HG03066 (cell line): Measurements from ENCODE around the gene MED8.

Experiments used
- ATAC-seq: cut with Tn5 transposase; IDR thresholded peaks from one replicate; pipeline ENCODE4 v1.9.1; 2021; ENCODE audit warnings: low read depth; ENCODE audit not compliant: unreplicated experiment

The MED8 gene

GRCh38 chr1:43363283-43363934 is 26.2 kb downstream of the MED8 start:
- ATAC-seq: no peak

- no peak for ATAC-seq
Observed at GRCh38 chr1:43360616-43361015, 29.0 kb downstream of the MED8 start.

- no peak for ATAC-seq
Observed at GRCh38 chr1:43359696-43360095, 29.9 kb downstream of the MED8 start.

DNA sequence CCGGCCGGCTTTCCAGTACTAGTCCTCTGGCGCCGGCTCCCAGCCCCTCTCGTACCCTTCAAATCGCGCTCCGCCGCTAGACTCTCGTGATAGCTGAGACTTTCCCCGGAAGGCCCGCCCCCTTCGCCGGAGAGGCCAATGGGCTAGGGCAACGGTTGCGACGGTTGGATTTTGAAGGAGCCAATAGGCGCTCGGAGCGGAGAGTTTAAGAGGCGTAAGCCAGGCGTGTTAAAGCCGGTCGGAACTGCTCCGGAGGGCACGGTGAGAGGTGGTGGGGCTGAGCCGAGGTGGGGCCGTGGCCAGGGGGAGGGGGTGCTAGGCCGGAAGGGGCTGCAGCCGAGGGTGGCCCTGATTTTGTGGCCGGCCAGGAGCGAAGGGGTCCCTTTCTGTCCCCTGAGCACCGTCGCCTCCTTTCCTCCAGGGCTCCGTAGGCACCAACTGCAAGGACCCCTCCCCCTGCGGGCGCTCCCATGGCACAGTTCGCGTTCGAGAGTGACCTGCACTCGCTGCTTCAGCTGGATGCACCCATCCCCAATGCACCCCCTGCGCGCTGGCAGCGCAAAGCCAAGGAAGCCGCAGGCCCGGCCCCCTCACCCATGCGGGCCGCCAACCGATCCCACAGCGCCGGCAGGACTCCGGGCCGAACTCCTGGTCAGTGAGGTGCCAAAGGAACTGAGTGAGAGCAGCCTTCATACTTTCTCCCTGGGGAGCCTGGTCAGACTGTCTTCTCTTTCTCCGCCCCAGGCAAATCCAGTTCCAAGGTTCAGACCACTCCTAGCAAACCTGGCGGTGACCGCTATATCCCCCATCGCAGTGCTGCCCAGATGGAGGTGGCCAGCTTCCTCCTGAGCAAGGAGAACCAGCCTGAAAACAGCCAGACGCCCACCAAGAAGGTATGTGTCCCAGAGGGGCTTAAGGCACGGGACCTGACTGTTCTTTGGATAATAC is 30.6 kb downstream of the MED8 start, which contains the start of gene CDC20:
Gene CDC20, plus strand, starts transcription at position 236 of the 948 bp plus-strand sequence. Its CDS starts 235 bp downstream, at position 471.
- peak; percentile 95 for ATAC-seq

- ATAC-seq: no peak
Observed at GRCh38 chr1:43358121-43358745, 31.4 kb downstream of the MED8 start.

- ATAC-seq: no peak
Observed at GRCh38 chr1:43357251-43357650, 32.3 kb downstream of the MED8 start.

DNA sequence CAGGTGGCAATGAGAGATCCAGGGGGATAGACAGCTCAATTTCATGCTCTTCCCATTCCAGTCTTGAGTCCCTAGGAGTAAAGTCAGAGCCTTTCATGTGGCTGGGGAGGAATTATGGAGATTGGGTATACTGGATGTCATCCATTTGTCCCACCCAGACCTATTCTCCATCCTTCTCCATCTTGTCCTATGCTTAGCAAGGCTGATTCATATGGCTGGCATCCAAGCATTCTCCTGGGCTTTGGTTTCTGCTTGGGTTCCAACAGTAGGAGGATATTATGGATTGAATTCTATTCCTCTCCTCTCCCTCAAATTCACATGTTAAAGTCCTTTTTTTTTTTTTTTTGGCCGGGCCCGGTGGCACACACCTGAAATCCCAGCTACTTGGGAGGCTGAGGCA is 34.7 kb downstream of the MED8 start:
- ATAC-seq: no peak

- ATAC-seq: no peak
Observed at GRCh38 chr1:43354471-43354870, 35.1 kb downstream of the MED8 start.

GRCh38 chr1:43352881-43353280 is 36.7 kb downstream of the MED8 start:
- no peak for ATAC-seq

GRCh38 chr1:43352351-43352705 is 37.3 kb downstream of the MED8 start:
- no peak for ATAC-seq

DNA sequence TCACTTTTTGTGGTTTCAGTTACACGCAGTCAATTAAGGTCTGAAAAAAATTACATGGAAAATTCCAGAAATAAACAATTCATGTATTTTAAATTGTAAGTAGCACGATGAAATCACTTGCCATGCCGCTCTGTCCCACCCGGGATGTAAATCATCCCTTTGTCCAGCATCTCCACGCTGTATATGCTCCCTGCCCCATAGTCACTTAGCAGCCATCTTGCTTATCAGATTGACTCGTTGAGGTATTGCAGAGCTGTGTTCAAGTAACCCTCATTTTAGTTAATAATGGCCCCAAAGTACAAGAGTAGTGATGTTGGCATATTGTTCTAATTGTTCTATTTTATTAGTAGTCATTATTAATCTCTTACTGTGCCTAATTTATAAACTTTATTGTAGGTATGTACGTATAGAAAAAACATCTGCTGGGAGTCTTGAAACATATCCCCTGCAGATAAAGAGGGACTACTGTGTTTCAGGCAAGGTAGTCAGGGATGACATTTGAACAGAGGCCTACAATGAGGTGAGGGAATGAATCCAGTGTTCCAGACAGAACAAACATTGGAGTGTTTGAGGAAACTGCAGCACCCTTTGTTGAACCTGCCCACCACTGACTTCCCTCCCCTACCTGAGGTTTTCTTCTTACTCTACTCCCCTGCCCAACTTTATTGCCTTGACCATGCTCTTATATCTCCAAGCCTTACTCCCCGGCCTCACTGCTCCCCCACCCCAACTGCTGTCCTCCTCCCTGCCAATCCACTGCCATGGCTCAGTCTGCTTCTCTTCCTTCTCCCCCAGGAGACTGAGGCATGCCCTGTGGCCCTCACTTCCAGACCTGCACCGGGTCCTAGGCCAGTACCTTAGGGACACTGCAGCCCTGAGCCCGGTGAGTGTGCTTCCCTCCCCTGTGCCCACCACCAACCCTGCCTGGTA is 37.9 kb downstream of the MED8 start:
- no peak for ATAC-seq

- ATAC-seq: no peak
Observed at GRCh38 chr1:43350976-43351375, 38.6 kb downstream of the MED8 start.

DNA sequence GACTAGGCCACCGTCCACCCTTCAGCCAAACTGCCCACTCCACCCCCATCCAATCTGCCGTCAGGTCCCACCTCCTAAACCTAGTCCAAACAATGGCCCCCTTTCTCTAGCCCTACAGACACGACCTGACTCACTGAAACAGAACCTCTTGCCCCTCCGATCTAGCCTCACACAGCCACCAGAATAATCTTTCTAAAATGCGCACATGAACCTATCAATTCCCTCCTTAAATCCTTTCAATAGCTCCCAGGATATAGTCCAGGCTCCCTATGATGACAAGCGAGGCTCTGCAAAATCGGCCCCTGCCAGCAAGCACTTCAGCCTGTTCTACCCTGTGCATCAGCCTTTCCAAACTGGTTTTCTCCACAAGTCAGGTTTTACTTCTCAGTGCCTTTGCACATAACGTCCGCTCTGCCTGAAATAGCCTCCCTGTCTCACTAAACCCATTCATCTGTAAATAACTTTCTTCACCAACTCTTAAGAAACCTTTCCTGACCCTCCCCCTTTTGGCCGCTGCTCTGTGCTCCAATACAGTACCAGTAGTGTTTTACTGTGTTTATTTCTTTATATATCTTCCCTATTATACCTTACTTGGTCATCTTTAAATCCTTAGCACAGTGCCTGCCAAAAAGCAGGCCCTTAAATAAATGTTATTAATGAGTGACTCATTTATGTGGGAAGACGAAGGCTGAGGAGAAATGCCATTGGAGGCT is 39.9 kb downstream of the MED8 start:
- no peak for ATAC-seq

GRCh38 chr1:43348809-43349593 is 40.6 kb downstream of the MED8 start:
- ATAC-seq: peak; percentile 90

GRCh38 chr1:43348343-43348808 is 41.2 kb downstream of the MED8 start:
- ATAC-seq: no peak

GRCh38 chr1:43346636-43347035 is 43.0 kb downstream of the MED8 start:
- ATAC-seq: no peak

- no peak for ATAC-seq
Observed at GRCh38 chr1:43345120-43345519, 44.5 kb downstream of the MED8 start.

GRCh38 chr1:43344267-43344850 is 45.2 kb downstream of the MED8 start:
- ATAC-seq: no peak
